ENCODE measurements around the gene CTTNBP2NL. TPM values are rescaled to one million over a fixed set of nuclear protein-coding genes. Genes with fewer than 3 reads are reported as not detected.

The CTTNBP2NL gene
- total and polyA plus RNA-seq, 10 of the 15 experiments (the other 5 are each of a cell fraction or from before 2014, with no cell fraction given) = 2.1 to 11.3 (median 5.6) TPM

DNA sequence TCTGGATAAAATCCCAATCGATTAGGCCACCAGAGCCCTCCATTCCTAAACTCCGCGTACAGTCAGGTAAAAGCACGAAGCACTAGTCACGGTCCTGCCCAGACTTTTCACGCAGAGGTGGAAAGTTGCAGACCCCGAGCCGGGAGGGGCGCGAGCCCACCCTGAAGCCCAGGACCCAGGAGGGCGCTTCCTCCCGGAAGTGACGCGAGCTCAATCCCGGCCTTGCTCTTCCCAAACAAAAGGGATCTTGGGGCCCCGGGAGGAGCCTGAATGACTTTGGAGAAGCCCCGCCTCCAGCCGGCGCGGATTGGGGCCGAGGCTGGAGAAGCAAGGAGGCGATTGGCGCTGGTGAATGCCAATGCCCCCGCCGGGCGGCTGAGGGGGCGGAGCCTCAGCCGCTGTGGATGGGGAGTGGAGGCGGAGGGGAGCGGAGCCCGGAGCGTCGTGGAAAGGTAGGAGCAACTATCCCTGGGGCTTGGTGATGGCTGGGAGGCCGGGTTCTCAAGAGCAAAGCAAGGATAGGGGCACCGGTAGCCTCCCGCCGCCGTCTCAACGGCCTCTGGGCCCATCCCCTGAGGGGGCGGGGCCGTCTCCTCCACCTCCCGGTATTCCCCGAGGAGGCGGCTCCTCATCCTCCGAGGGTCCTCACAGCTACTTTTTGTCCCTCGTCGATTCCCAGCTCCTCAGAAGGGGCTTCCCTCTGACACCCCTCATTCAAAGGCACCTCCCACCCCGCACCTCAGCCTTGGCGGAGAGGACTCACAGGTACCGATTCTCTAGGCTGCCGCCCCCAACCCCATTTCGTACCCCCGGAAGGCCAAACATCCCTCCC, at the start of gene CTTNBP2NL (continued):
- TF ChIP-seq, protein P1, sequence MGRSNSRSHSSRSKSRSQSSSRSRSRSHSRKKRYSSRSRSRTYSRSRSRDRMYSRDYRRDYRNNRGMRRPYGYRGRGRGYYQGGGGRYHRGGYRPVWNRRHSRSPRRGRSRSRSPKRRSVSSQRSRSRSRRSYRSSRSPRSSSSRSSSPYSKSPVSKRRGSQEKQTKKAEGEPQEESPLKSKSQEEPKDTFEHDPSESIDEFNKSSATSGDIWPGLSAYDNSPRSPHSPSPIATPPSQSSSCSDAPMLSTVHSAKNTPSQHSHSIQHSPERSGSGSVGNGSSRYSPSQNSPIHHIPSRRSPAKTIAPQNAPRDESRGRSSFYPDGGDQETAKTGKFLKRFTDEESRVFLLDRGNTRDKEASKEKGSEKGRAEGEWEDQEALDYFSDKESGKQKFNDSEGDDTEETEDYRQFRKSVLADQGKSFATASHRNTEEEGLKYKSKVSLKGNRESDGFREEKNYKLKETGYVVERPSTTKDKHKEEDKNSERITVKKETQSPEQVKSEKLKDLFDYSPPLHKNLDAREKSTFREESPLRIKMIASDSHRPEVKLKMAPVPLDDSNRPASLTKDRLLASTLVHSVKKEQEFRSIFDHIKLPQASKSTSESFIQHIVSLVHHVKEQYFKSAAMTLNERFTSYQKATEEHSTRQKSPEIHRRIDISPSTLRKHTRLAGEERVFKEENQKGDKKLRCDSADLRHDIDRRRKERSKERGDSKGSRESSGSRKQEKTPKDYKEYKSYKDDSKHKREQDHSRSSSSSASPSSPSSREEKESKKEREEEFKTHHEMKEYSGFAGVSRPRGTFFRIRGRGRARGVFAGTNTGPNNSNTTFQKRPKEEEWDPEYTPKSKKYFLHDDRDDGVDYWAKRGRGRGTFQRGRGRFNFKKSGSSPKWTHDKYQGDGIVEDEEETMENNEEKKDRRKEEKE (IDR thresholded peaks at IDR 0.05) = no peak
- TF ChIP-seq, protein P2, sequence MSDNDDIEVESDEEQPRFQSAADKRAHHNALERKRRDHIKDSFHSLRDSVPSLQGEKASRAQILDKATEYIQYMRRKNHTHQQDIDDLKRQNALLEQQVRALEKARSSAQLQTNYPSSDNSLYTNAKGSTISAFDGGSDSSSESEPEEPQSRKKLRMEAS (IDR thresholded peaks at IDR 0.05; ENCODE audit: low read depth, low read length) = no peak
- TF ChIP-seq, protein P3, sequence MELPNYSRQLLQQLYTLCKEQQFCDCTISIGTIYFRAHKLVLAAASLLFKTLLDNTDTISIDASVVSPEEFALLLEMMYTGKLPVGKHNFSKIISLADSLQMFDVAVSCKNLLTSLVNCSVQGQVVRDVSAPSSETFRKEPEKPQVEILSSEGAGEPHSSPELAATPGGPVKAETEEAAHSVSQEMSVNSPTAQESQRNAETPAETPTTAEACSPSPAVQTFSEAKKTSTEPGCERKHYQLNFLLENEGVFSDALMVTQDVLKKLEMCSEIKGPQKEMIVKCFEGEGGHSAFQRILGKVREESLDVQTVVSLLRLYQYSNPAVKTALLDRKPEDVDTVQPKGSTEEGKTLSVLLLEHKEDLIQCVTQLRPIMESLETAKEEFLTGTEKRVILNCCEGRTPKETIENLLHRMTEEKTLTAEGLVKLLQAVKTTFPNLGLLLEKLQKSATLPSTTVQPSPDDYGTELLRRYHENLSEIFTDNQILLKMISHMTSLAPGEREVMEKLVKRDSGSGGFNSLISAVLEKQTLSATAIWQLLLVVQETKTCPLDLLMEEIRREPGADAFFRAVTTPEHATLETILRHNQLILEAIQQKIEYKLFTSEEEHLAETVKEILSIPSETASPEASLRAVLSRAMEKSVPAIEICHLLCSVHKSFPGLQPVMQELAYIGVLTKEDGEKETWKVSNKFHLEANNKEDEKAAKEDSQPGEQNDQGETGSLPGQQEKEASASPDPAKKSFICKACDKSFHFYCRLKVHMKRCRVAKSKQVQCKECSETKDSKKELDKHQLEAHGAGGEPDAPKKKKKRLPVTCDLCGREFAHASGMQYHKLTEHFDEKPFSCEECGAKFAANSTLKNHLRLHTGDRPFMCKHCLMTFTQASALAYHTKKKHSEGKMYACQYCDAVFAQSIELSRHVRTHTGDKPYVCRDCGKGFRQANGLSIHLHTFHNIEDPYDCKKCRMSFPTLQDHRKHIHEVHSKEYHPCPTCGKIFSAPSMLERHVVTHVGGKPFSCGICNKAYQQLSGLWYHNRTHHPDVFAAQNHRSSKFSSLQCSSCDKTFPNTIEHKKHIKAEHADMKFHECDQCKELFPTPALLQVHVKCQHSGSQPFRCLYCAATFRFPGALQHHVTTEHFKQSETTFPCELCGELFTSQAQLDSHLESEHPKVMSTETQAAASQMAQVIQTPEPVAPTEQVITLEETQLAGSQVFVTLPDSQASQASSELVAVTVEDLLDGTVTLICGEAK (IDR thresholded peaks at IDR 0.05; ENCODE audit: borderline replicate concordance) = 0 out of 2 replicates have a peak, but pooled peaks have one; percentile 18
- TF ChIP-seq CREM (IDR thresholded peaks at IDR 0.05; ENCODE audit: low read depth) (no peak; the same call in 1 of the 2 replicates), NR2C1 (IDR thresholded peaks at IDR 0.05) (no peak), KDM1A (IDR thresholded peaks at IDR 0.05; ENCODE audit: borderline replicate concordance) (no peak), SIX5 (IDR thresholded peaks at IDR 0.05; ENCODE audit: low read depth, low read length, severe bottlenecking) (no peak), PAX8 (IDR thresholded peaks at IDR 0.05) (no peak), SREBF1 (IDR thresholded peaks at IDR 0.05; ENCODE audit: low read length) (no peak), ZNF24 (IDR thresholded peaks at IDR 0.05) (no peak), KLF5 (IDR thresholded peaks at IDR 0.05; ENCODE audit: partially characterized antibody) (peak; percentile 20), ATF7 (IDR thresholded peaks at IDR 0.05; ENCODE audit: low read depth) (no peak), MXI1 (IDR thresholded peaks at IDR 0.05; ENCODE audit: low read depth, low read length) (no peak; the same call in 1 of the 2 replicates), EP300 (IDR thresholded peaks at IDR 0.05; ENCODE audit: borderline replicate concordance in 1 of 2, control insufficient read depth in 1 of 2, low read depth in 2 of 2, low read length in 2 of 2) (no peak), CBX3 (IDR thresholded peaks at IDR 0.05; ENCODE audit: borderline replicate concordance, low read depth) (no peak)
- TF ChIP-seq, protein P4, sequence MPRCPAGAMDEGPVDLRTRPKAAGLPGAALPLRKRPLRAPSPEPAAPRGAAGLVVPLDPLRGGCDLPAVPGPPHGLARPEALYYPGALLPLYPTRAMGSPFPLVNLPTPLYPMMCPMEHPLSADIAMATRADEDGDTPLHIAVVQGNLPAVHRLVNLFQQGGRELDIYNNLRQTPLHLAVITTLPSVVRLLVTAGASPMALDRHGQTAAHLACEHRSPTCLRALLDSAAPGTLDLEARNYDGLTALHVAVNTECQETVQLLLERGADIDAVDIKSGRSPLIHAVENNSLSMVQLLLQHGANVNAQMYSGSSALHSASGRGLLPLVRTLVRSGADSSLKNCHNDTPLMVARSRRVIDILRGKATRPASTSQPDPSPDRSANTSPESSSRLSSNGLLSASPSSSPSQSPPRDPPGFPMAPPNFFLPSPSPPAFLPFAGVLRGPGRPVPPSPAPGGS (IDR thresholded peaks at IDR 0.05; ENCODE audit: borderline replicate concordance, insufficient read depth, low read depth, low read length, poor library complexity, severe bottlenecking) = no peak
- TF ChIP-seq, protein P5, sequence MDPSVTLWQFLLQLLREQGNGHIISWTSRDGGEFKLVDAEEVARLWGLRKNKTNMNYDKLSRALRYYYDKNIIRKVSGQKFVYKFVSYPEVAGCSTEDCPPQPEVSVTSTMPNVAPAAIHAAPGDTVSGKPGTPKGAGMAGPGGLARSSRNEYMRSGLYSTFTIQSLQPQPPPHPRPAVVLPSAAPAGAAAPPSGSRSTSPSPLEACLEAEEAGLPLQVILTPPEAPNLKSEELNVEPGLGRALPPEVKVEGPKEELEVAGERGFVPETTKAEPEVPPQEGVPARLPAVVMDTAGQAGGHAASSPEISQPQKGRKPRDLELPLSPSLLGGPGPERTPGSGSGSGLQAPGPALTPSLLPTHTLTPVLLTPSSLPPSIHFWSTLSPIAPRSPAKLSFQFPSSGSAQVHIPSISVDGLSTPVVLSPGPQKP (IDR thresholded peaks at IDR 0.05; ENCODE audit: low read depth, low read length) = no peak
- TF ChIP-seq, protein P6, sequence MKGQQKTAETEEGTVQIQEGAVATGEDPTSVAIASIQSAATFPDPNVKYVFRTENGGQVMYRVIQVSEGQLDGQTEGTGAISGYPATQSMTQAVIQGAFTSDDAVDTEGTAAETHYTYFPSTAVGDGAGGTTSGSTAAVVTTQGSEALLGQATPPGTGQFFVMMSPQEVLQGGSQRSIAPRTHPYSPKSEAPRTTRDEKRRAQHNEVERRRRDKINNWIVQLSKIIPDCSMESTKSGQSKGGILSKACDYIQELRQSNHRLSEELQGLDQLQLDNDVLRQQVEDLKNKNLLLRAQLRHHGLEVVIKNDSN (IDR thresholded peaks at IDR 0.05; ENCODE audit: borderline replicate concordance, extremely low read length, insufficient read depth, low read depth, low read length) = no peak
